Stimulated activated CD8-positive, alpha-beta memory T cell treated with anti-CD3 and anti-CD28 coated beads, Interleukin-7, amount 100 ng/mL, for 48 hours (primary cell): ENCODE measurements around the gene KRTAP9-2.
"Not testable (repeated sequence)": the region's sequence is repeated elsewhere in the genome, so short reads cannot be mapped to it uniquely, and the experiment has no call there.

Source experiments
- DNase-seq, 2 donors: peaks; one replicate each; pipeline ENCODE4 v3.0.0-alpha.2; 2020; ENCODE audit warnings: low read depth in 1 of 2; ENCODE audit errors: extremely low read depth in 1 of 2

KRTAP9-2 gene

DNA sequence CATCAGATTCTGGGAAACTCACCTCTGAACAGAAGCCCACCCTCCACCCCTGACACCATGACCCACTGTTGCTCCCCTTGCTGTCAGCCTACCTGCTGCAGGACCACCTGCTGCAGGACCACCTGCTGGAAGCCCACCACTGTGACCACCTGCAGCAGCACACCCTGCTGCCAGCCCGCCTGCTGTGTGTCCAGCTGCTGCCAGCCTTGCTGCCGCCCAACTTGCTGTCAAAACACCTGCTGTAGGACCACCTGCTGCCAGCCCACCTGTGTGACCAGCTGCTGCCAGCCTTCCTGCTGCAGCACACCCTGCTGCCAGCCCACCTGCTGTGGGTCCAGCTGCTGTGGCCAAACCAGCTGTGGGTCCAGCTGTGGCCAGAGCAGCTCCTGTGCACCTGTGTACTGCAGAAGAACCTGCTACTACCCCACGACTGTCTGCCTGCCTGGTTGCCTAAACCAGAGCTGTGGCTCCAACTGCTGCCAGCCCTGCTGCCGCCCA, at the start of gene KRTAP9-2:
KRTAP9-2 (plus strand) TSS at position 51 of the 498 bp plus-strand sequence; CDS start at position 58, 7 bp downstream.
- not testable (repeated sequence) for DNase-seq

DNA sequence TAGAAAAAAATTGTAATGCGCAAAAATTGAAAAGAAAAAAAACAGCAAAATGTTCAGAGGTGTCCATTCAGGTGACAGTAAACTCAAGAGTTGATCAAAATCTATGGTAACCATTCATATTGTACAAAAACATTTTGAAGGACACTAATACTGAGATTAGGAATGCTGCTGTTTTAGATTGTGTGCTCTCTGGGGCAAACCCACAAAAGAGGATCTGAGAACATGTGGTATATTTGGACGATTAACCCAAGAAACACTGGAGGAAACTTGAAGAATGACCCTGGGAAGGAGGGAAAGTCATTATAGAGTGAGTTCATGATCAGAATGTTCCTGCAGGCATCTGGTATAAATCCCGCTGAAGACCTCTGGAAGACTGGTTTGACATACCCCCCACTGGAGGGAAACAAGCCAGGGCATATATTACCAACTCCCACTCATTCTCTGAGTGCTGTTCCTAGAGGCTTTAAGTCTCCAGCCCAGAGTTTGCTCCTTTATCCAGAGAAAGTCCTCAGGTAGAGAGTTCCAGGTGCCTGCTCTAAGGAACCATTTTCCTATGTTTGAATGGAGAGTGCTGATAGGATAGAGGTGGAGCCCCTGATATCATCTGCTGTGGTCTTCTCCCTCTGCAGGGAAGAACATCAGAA, 49.6 kb upstream of the KRTAP9-2 start:
- no peak for DNase-seq

- DNase-seq = no peak
Measured at GRCh38 chr17:41177727-41178271, 48.6 kb upstream of the KRTAP9-2 start, which contains the start of gene KRTAP4-2. Gene KRTAP4-2 (minus strand): TSS chr17:41178221. CDS start chr17:41178164, 57 bp downstream.

GRCh38 chr17:41178341-41178740, 48.1 kb upstream of the KRTAP9-2 start:
- DNase-seq = no peak

- DNase-seq = no peak
Measured at GRCh38 chr17:41178843-41179616, 47.4 kb upstream of the KRTAP9-2 start.

DNA sequence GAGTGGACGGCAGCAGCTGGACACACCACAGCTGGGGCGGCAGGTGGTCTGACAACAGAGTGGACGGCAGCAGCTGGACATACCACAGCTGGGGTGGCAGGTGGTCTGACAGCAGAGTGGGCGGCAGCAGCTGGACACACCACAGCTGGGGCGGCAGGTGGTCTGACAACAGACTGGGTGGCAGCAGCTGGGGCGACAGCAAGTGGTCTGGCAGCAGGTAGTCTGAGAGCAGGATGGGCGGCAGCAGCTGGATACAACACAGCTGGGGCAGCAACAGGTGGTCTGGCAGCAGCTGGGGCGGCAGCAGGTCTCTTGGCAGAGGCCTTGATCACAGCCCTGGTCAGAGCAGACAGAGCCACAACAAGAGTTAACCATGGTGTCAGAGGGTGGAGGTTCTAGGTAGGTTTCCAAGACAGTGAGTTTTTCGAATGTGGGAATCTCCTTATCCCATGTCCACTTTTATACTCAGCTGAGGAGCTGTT, 41.9 kb upstream of the KRTAP9-2 start, which contains the start of gene KRTAP4-1:
KRTAP4-1 (minus strand) TSS at position 432 of the 482 bp plus-strand sequence; CDS start at position 375, 57 bp downstream.
- no peak for DNase-seq

DNA sequence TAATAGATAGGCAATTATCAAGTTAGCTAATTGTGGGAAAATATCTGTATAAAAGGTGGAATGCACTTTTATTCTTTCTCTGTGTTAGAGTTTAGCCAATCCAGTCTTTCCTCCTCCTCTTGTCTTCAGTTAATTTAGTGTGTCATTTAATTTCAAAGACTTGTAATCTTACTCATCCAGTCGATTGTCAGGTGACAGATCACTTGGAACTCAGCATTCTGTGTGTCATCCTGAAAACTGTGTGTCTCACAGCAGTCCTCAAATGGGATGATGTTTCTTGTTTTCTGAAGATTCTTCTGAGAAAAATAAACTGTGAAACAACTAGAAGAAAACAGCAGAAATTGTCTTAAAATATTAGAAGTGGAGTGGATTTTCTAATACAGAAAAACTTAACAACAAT, 41.4 kb upstream of the KRTAP9-2 start:
- DNase-seq = no peak

GRCh38 chr17:41186872-41187271, 39.6 kb upstream of the KRTAP9-2 start:
- DNase-seq = no peak

- DNase-seq = not testable (repeated sequence)
Measured at GRCh38 chr17:41189837-41190318, 36.6 kb upstream of the KRTAP9-2 start, which contains the start of gene KRTAP9-1. Gene KRTAP9-1 (plus strand): TSS chr17:41189887. CDS start chr17:41189887, 0 bp downstream.

DNA sequence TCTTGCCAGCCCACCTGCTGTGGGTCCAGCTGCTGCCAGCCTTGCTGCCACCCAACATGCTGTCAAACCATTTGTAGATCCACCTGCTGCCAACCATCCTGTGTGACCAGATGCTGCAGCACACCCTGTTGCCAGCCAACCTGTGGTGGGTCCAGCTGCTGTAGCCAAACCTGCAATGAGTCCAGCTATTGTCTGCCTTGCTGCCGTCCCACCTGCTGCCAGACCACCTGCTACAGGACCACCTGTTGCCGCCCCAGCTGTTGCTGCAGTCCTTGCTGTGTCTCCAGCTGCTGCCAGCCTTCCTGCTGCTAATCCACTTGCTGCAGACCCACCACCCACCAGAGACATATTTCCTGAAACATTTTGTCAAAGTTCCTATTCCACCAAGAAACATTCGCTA, 36.1 kb upstream of the KRTAP9-2 start:
- DNase-seq = no peak

DNA sequence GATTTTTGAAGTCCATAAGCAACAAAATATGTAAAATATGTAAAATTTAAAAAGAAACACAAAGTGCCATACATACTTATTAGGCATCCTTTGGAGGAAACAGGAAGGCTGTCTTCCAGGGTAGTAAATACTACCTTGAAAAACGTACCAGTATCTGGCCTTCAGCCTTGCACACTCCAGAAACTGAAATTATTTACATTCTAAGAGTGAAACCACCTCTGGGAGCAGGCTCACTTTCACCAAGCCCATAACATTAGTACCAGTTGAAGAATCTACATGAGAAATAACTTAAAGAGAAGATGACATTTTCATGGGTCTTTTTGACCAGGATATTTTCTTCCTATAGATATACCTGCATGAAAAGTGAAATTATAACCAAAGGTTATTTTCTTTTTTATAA, 30.4 kb upstream of the KRTAP9-2 start:
- no peak for DNase-seq

DNA sequence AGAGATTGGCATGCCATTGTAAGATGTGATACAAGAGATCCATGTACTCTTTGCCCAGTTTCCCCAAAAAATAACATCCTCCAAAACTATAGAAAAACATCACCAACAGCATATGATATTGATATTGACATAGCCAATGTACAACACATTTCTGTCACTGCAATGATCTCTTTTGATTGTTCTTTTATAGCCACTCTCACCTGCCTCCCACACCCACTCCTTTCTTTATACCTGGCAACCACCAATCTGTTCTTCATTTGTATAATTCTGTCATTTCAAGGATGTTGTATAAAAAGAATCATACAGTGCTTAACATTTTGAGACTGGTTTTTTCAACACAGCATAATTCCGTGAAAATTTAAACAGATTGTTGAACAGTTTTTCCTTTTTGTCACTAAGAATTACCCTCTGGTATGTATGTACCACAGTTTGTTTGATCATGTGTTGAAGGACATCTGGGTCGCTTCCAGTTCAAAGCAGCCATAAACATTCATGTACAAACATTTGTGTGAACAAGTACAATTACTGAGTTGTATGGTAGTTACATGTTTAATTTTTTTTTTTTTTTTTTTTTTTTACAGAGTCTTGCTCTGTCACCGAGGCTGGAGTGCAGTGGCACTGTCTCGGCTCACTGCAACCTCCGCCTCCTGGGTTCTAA, 26.9 kb upstream of the KRTAP9-2 start:
- no peak for DNase-seq

DNA sequence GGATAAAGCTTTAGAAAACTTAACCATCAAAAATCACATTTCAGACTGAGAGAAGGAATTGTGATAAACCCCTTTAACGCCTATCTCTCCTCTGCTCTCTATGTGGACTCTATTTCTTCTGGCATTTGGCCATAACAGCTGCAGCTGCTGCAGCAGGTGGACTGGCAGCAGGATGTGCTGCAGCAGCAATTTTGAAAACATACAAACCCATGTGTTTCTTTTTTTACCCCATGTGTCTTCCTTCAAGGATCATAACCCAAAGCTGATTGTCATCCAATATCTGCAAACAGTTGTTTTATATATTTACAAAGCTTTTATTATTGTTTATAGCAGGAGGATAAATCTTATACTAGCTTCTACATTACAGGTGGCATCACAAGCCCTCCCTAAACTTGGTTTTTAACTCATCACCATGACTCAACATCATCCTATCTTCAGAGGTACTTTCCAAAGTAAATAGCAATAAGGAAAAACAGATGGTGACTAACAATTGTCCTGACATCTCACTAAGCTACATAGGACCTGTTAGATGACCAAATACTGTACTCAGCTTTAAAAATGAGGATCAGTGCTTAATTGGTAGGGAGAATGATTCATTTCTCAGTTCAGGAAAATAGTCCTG, 14.5 kb upstream of the KRTAP9-2 start:
- DNase-seq = no peak

- no peak for DNase-seq
Measured at GRCh38 chr17:41212524-41213169, 13.8 kb upstream of the KRTAP9-2 start.

DNA sequence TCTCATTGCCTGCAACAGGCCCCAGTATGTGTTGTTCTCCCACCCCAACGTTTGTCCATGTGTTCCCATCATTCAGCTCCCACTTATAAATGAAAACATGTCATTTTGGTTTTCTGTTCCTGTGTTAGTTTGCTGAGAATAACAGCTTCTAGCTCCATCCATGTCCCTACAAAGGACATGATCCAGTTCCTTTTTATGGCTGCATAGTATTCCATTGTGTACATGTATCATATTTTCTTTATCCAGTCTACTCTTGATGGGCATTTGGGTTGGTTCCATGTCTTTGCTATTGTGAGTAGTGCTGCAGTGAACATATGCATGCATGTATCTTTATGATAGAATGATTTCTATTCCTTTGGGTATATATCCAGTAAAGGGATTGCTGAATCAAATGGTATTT, 10.8 kb upstream of the KRTAP9-2 start:
- no peak for DNase-seq

DNA sequence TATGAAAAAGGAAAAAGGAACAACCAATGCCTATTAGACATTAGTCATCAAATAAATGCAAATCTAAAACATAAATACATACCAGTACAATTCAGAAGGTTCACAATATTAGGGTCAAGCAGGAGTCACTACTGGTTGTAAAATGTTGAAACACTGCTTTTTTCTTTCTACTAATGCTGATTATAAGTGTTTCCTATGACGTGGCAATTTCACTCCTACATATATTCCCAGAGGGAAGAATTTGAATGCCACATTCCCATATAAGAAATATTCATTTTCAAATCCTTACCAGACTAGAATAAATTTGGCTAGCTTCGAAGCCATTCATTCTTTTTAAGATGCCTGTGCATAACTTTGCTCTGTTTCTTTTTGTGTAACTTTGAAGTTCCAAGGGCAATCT, 2.6 kb upstream of the KRTAP9-2 start:
- DNase-seq = no peak

DNA sequence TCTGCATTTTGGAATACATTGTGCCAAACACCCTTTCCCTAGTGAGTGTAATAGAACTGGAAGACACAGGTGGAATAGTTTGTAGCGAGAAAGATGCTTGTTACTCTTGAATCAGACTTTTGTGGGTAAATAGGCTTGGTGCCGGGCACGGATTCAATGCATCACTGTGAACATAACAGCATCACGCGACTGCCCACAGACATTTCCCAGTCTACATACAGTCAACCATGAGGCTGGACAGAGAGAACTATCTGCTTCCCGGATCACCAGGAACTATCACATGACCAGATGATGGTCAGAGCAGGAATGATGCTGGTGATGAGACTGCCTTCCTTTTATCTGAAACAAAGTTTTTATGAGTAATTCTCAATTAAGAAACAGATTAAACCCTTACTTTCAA, 397 bp upstream of the KRTAP9-2 start:
- DNase-seq = no peak

- no peak for DNase-seq
Measured at GRCh38 chr17:41230094-41230493, 3.6 kb downstream of the KRTAP9-2 start.

DNA sequence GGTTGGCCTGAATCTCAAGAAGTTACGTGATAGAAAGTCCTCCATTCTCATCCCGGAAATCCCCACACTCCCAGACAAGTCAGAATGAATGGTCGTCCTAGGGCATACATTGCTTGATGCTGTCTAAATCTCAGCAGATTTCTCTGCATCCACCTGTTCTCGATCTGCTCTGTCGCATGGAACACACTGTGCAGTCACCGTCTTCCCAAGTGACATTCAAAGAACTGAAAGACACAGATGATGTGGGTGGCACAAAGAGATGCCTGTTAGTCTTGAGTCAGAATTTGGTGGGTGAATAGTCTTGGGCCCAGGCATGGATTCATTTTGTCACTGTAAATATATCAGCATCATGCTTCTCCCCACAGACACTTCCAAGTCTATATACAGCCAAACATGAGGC, 5.3 kb downstream of the KRTAP9-2 start:
- no peak for DNase-seq
